ENCODE data around the gene LPXN.
A peak's percentile ranks its signal among the peaks of the same experiment; 100 is the strongest.

Gene LPXN

DNA sequence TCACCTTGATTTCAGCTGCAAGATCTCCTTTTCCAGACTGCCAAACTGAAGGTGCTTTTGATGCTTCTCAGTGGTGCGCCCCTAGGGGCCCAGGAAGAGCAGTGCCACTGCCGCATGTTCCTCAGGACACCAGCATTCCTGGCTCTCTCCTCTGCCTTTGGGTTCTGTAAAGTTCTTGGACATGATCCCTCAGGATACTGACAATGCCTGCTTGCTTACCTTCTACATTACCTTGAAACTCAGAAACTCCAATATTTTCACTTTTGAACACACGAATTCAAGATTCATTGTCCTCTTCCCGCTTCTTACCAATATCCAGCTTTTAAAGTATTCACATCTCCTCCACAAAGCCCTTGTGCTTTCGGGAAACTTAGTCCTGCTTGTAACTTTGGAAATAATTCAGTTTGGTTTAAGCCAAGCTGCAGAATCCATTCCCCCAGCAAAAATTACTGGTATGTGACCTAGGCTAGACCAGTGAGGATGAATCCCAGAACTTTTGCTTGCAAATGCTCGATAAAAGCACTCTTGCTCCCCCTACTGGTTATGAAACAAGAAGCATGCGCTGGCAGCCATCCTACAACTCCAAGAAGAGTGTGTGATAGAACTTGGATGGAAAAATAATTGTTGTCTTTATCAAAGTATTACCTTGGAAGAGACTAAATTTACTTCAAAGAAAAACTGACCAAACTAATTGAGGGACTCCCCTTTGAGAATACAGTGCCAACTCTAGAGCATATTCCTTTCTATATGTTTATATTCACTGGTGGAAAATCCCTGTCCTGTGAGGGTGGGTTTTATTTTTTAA is 51.2 kb downstream of the LPXN start:
- DNase-seq (ENCODE audit: low read depth): peak; percentile 61

DNA sequence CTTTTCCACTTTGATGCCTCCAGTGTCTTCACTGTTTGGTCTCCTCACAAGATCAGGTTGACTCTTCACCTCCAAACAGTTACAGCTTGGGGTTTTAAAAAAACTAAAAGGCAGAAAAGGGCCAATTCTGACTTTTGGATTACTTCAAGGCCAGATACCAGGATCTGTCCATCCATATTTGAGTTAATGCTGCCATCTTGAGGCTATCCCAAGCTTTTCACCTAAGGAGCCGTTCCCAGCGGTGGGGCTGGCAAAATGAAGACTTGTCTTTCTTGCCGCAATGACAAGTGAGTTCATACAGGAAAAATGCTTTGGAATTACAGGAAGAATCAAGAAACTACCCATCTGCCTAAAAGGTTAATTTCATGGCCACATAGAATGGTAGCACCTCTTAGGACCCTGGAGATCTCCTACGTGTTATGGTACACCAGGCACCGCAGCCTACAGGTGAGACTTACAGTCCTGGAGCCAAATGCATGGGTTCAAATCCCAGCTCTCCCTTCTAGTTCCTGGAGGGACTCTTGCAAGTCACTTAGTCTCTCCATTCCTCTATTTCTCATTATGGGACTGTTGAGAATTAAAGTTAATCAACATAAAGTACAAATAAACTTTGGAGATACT is 61.8 kb downstream of the LPXN start:
- peak; percentile 56 for DNase-seq (ENCODE audit: low read depth)

DNA sequence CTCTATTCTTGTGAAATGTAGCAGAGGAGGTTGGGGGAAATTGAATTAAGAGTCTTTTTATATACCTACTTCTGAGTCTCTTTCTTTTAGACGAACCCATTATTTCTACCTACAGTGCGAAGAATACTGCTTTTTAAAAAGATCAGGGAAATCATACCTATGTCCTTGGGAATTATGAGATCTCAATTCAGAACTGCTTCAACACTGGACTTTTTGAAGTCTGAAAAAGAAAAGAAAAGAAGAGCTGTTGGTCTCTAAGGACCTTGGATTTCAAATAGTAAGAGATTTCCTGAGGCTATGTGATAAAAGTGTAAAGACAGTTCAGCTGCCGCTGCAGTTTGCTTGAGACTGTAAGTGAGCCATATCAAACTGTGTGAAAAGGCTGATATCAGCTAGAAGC is 64.0 kb downstream of the LPXN start:
- no peak for DNase-seq (ENCODE audit: low read depth)

DNA sequence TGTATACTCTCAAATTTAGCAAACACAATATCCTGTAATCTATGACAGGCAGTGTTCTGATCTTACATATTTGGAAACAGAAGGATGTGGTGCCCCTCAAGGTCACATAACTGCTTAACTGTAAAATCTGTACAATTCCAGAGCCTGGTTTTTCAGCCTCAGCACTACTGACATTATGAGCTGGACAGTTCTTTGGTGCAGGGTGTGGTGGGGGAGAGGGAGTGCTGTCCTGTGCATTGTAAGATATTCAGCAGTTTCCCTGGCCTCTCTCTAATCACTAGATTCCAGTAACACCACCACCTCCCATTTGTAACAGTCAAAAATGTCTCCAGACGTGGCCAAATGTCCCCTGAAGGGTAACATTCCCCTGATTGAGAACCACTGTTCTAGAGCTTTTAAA is 65.9 kb downstream of the LPXN start:
- DNase-seq (ENCODE audit: low read depth): no peak

DNA sequence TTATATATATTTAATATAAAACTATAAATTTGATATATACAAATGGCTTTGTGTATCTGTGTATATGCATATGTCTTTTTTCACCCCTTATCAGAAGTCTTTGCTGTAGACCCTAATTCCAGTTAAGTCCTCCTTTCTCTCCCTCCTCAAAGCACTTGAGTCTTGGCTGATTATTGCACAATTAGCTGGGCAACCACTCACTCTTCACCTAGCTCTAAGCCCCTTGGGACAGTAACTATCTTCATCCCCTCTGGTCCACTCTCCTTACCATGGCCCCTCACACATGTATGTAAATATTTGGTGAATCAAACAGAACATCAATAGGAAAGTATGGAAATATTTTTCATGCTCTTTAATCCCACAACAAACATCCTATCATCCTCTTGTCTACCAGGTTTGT is 66.8 kb downstream of the LPXN start:
- no peak for DNase-seq (ENCODE audit: low read depth)

DNA sequence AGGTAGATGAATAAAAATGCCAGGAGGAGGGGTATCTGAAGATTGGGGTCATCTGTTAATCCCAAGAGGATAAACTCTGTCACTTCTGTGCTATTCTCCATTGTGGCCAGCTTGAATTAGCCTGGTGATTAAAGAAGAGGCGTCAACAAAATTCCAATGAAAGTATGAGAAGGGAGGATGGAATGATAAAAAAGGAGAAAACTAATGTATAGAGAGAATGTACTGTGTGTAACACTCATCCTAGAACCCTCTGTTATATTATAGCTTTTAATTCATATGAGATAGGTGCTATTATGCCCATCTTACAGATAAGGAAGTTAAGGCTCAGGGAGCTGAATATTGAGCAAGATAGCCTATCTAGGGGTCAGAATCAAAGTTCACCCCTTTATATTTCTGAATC is 67.7 kb downstream of the LPXN start, which contains the start of gene OR5B21:
Gene OR5B21 (minus strand): TSS at position 101 of the 400 bp plus-strand sequence. CDS start 0 bp downstream, at position 101.
- no peak for DNase-seq (ENCODE audit: low read depth)

DNA sequence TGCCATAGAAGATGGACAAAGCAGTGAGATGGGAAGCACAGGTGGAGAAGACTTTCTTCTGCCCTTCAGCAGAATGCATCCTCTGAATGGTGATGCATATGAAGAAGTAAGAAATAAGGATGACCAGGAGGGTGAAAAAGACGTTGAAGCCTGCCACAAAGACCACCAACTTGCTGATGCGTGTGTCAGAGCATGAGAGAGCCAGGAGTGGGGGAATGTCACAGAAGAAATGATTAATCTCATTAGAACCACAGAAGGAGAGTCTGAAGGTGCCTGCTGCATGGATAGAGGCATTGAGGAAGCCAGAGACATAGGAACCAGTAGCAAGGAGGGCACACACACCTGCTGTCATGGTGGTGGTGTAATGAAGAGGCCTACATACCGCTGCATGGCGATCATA is 68.3 kb downstream of the LPXN start:
- no peak for DNase-seq (ENCODE audit: low read depth)

DNA sequence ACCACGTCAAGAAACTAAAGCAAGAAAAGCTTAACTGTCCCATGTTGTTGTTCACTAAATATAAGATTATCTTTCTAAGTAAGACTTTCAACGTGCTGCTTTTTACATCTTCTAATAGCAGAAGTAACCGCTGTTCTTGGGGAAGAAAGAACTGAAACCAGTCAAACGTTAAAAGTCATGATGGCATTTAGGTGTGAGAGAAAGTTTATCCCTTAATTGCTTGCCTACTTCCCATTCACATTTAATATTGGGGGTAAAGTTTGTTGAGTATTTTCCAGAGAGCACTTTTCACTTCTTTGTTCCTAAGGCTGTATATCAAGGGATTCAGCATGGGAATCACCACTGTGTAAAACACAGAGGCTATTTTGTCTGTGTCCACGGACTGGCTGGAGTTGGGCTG is 68.7 kb downstream of the LPXN start:
- no peak for DNase-seq (ENCODE audit: low read depth)

DNA sequence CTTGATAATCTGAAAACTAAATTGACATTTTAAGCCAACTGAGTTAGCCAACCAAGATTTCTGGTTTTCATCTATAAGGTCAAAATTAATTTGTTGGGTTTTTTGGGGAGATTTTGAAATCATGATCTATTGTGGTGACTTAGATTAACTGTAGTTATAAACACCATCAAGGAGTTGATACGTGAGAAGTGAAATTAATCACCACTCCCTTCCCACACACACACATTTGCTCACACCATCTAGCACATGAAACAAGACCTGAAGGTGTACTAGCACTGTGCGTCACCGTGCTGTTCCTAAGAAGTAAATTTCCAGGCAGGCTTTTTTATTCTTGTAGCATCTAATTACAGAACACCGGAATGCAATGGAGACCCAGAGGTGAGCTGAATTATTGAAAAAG is 69.8 kb downstream of the LPXN start:
- DNase-seq (ENCODE audit: low read depth): no peak

DNA sequence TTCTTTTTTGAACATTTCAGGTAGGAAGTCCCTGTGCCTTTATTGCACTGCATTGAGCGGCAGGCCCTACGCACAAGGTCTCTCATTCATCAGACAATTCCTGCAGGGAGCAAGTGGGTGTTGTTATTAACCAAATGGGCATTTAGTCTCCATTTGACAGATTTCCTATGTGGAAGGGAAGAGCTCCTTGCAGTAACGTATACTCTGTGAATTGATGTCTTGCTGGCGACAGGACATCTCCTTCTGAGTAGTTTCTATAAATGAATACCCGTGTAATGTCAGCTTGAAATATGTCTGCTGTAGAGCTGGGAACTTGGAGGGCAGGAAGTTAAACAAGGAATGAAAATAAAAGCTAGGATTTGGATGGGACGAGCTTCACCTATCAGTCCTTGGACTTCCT is 71.4 kb downstream of the LPXN start:
- DNase-seq (ENCODE audit: low read depth): no peak

DNA sequence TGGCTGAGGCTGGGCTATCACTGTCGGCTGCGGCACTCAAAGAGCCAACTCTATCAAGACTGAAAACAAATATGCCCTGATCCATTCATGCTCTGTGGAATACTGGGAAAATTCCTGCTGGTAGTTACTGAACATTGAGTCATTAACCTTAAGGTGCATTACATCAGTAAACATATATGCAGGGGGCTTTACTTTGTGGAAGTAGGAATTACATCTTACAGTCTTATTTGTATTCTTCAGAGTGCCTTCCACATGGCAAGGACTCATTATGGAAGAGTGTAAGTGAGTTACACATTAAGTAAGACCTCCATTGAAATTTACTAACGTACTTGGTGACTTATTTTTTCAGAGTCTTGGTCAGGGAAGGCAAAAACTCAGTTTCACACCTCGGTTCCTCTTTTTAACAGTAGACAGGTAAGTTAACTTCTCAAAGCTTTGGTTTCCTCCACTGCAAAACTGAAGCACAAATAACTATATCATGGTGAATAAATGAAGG is 72.2 kb downstream of the LPXN start:
- no peak for DNase-seq (ENCODE audit: low read depth)

DNA sequence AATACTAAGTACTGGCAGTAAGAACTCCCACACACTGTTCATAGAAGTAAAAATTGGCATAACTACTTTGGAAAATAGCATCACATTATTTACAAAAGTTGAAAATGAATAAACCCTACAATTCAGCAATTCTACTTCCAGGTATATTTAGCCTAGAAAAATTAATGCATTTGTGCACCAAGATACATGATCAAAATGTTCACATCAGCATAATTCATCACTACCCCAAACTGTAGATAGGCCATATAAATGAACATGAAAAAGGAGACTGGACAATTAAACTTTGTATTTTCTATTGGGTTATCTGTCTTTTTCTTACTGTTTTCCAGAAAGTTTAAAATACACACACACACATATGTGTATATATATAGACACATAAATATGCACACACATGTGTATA is 73.7 kb downstream of the LPXN start:
- no peak for DNase-seq (ENCODE audit: low read depth)

DNA sequence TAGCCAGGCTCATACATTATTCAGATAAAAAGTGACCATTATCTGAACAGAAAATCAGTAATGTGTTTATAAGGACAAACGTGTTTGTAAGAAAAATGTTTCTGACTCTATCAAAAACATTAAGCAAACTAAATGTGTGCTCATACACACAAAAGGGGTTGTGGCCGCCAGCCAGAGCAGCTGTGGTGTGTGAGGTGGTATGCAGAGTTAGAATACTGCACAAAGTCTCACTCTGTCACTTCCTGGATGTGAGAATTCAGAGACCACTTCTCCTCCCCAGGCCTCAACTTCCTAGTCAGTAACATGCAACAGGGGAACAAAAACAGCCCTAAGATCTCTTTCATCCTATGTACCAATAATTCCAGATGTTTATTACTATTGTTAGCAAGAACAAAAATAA is 77.2 kb downstream of the LPXN start:
- DNase-seq (ENCODE audit: low read depth): no peak

DNA sequence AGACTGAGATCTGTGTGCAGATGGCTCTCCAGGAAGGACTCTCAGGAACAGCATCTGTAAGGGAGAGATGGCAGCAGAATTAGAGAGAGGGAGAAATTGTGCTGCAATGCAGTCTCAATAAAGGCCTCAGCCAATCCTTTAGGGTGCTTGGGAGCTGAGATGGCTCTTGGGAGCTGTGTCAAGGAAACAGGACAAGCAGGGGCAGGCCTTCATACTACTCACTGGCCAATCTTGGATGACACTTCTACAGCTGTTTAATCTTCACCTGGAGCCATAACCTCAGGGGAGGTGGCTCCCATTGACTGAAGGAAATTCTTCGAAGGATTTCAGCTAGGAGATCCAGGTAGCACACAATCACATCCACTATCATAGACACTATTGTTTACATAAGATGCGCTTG is 77.7 kb downstream of the LPXN start:
- no peak for DNase-seq (ENCODE audit: low read depth)

DNA sequence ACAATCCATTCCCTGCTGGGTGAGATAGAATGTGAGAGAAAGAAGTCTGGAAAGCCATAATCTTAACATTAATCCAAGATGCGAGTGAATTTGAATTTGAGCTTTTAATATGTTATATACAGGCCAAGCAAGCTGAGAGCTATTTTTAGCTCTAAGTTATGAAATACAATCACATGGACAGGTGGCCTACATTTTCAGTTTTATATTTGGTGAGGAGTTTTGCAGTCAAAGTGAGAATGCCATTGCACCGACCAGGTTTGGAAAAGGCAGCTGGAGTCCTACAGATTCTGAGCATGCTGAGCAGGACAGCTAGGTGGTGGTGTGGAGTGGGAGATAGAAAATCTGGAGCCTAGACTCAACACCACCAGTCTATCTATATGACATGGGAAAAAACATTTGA is 79.8 kb downstream of the LPXN start:
- no peak for DNase-seq (ENCODE audit: low read depth)

DNA sequence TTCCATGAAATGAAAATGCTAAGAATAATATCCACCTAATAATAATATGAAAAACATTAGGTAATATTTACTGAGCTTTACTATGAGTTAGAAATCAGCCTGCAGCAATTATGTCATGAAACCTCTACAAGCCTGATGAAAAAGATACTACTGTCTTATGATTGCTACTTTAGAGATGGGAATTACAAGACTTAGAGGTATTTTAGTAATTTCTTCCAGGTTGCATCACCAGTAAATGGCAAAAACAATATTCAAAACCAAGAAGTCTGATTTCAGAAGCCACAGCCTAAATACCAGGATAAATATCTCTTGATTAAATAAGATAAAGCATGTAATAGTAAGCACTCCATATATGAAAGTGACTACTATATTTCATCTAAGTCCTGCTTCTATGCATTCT is 81.6 kb downstream of the LPXN start:
- no peak for DNase-seq (ENCODE audit: low read depth)

DNA sequence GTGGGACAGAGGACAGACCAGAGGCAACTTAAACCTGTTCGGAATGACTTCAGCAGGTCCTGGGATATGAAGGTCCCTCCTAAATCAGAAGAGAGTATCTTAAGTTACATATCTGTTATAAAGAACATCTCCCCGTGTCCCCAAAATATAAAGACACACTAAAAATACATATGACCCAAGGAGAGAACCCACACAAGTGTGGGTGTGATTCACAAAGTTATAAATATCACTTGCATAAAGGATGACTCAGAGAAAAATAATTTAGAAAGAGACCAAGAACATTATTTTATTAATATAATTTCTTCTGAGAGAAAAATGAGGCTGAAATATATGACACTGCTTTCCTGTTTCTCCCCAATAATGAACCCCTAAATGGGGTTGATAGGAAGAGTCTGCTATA is 82.0 kb downstream of the LPXN start:
- DNase-seq (ENCODE audit: low read depth): no peak

DNA sequence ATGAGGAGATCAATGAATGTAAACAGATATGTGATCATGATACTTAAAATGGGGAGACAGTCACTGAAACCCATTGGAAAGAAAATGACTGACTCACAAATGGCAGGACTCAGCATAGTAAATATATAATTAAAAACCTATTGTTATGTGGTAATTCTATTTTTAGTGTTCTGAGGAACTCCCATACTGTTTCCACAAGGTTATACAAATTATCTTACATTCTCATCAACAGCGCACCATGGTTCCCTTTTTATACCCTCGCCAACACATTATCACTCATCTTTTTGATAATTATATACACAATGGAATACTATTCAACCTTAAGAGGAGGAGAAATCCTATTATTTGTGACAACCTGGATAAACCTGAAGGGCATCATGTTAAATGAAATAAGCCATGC is 84.8 kb downstream of the LPXN start:
- DNase-seq (ENCODE audit: low read depth): no peak

DNA sequence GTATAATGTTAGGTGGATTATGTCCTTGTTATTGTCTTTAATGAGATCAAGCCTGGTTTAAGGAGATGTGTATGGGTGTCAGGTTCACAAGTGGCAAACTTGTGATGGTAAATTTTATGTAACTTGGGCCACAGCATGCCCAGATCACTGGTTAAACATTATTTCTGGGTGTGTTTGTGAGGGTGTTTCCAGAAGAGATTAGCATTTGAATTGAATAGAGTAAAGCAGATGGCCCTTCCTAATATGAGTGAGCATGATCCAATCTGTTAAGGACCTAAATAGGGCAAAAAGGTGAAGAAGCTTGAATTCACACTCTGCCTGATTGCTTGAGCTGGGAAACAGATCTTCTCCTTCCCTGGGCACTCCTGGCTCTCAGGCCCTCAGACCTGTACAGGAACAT is 88.5 kb downstream of the LPXN start:
- no peak for DNase-seq (ENCODE audit: low read depth)

DNA sequence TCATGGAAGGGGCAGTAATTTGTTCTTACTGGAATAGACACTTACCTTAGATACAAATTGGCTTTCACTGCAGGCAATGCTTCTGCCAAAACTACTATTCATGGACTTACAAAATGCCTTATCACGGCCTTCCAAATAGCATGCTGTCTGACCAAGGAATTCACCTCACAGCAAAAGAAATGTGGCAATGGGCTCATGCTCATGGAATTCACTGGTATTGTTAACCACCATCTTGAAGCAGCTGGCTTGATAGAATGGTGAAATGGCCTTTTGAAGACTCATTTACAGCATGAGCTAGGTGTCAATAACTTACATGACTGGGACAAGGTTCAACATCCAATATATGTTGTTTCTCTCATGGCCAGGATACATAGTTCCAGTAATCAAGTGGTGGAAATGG is 89.7 kb downstream of the LPXN start:
- no peak for DNase-seq (ENCODE audit: low read depth)

Data from HS-5 (cell line).